Amniotic stem cell (primary cell): ENCODE results near the gene PHACTR3.

Experiments used
- DNase-seq: peaks from one replicate; lab custom pipeline; 2025; lab: John Stamatoyannopoulos, UW

The PHACTR3 gene

DNA sequence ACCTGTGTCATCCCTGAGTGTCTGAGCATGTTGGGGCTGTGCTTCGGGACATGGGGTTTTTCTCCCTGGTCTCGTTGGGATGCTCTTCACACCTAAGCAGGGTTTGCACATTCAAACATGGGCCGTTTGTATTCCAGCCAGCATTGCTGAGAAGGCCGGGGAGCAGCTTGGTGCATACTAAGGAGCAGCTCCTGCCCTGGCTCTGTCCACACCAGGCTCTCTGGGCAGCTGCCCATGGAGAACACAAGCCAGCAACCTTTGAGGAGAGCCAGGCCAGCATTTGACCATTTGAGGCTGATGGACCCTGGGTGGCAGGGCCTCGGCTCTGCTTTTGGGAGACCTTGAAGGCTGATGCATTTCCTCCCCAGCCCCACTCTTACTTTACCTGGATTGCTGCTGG, 92.1 kb downstream of the PHACTR3 start:
- no peak for DNase-seq

DNA sequence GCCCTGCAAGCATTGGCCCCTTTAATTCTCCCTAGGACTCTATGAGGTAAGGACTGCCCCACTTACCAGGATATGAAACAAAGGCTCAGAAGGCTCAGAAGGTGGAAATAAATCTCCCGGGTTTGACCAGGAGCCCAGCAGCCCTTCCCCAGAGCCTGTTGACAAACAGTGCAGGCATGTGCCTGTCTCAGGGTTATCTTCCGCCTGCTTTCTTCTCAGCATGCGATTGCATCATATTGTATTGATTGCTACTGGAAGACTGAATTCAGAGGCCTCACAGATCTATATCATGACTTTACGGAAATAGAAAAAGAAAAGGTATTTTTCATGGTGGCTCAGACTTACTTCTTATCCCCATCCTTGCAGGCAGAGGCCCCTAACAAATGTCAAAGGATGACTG, 92.7 kb downstream of the PHACTR3 start:
- DNase-seq: no peak

DNA sequence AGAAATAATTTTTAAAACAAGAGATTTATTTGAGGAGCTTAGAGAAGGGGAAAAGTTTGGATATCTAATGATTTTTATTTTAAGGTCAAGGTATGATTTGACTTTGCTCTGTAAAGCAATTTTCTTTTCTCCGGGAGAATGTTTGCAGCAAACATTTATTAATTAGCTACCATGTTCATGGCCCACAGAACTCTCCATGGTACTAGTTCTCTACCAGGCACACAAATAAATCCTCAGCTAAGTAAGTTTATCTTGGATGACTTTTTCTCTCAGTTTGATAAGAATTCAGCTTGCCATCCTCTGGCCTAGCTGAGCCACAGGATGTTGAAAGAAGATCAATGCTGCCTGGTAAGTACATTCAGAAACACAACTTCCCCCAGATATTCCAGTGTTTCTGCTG, 94.3 kb downstream of the PHACTR3 start:
- no peak for DNase-seq

DNA sequence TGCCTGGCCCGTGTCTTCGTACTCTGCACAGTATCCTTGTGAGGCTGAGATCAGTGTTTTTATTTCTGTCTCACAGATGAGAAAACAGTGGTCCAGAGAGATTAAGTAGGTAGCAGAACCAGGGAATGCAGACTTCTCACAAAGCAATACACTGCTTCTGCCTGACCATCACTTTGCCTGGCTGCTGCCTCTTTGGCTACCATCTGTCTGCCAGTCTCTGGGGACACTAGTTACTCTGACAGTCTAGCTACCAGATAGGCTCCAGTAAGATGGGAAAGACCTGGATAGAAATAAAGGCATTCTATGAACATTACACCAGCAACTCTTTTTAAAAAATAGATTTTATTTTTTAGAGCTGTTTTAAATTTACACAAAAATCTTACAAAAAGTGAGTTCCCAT, 96.9 kb downstream of the PHACTR3 start:
- no peak for DNase-seq

DNA sequence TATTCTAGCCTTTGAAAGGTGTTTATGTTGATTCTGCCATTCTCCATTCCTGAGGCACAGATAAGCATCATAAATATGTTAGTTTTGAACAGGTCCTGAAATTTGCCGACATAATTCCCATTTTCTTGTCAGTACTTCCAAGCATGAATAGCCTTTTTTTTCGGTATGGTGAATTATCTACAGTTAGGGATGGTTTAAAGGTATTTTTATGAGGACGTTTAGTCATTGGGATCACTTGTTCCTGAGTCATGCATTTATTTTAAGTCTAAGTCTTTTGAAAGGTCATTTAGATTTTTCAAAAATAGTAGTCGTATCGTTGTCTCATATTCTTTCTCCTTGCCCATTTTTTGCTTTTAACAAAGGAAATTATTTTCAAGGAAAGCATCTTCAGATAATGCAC, 98.7 kb downstream of the PHACTR3 start:
- DNase-seq: no peak

DNA sequence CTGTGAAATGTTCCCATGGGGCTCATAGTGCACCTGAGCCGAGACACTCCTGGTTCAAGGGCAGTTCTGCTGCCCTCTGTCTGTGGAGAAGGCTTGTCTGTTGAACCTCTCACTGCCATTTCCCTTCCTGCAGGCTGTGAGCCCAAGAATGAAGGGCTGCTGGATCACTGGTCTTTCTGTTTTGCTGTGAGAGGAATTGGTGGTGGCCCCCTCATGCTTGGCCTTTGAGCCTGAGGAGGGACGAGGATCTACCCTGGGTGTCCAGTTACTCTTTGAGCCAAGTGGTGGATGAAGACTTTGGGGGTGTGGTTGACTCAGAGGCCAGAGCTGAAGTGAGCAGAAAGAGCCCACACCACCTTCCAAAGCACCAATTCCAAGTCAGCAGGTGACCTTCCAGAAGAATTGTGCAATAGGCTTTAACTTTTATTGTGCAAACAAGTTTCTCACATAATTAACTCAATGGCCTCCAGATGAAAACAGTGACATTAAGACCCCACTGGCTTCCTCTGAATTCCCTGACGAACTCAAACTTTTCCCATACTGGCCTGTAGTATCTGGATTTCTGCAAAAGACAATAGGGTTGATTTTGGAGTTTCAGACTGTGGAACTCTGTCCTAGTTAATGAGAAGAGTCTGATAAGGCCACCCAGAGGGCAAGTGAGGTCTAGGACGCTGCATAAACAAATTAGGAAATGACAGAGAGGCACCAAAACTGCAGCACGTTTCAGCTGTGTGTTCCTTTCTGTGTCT, 101.5 kb downstream of the PHACTR3 start:
- no peak for DNase-seq

DNA sequence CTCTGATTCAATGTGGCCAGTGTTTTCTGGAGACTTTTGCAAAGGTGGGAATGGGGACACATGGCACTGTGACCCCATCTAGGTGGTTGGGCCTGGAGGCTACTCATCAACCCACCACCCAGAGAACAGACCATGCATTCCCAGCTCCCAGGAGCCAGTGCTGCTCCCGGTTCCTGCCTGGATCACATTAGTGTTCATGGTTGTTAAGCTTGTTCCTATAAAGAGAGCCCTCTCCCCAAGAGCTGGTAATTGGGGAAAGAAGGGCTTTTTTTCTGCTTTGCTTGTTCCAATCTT, 102.0 kb downstream of the PHACTR3 start:
- DNase-seq: no peak

DNA sequence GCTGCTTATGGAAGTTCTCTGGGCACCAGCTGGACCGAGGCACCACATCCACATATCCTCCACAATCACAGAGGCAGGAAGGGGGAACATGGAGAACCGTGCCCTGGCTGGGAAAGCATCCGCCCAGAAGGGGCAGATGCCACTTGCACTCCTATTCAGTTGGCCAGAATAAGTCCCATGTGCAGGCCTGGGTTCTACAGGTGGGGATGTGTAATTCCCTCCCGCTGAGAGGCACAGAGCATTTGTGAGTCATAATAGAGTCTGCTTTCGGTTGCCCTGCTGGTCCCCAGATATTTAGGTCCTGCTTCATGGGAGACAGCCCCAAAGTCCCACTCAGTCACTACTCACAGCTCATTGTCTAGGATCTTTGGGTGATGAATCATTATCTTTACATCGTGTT, 104.0 kb downstream of the PHACTR3 start:
- DNase-seq: no peak

DNA sequence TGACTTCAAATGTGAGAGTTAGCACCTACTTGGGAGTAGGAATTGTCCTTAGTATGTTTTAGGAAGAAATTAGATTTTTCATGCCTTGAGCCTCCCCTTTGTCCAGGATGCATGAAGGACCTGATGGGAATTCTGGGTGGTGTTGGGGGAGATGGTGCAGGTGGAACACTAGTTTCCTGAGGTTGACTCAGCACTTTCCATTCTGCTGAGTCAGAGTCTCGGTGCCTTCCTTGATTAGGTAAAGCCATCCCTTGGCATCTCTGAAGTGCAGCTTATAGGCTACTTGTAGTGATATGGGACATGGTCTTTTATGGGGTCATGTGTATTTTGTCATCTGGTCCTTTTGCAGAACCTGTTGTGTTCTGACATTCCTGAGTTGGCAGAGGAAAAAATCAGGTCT, 105.3 kb downstream of the PHACTR3 start:
- no peak for DNase-seq

DNA sequence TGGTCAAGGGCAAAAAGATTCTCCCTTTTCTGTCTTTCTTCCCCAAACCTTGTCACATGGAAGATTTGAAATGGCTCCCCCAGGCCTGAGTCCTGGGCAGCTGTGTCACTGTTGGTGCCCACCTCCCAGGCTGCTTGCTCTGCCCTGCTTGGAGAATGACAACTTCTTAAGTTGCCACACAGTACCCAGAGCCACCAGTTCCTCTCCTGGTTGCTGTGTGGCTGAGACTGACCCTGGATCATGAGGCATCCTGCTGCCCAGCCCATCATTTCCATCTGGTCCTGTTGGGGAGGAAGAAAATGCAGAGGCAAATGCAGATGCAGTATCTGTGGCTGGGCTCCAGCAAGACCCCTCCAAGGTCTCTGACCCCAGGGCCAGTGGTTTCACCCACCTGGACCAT, 113.7 kb downstream of the PHACTR3 start:
- DNase-seq: no peak

DNA sequence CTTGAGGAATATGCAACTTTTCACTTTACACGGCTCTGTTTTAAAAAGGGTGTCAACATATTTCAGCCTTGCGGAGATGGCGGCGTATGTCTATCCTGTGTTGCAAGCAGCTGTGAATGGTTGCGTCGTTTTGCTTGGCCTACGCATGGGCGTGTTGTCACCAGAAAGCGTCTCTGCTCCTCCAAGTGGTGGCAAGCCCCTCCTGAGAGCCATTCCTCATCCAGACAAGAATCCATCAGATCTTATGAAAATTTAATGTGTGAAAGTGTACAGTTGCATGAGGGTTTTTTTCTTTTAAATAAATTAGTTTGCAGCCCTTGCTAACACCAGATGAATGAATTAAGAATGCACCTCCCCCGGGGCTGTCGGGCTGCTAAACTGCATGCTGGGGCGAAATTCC, 114.4 kb downstream of the PHACTR3 start:
- DNase-seq: no peak

DNA sequence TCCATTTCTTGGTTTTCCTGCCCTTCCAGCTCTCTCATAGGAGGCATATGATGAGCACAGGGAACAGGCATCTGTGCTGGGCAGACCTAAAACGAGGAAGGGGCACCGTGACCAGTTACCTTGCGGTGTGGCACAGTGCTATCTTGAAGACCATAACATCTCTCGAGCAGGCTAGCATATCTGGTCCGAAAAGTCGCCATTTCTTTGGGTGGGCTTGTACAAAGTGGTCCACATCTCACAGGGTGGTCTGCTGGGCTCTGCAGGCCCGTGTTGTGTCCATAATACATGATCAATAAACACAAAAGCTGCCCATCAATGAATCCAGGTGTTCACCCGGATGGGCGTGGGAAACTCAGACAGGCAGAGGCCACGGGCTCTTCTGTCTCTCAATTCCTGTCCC, 115.7 kb downstream of the PHACTR3 start:
- DNase-seq: no peak

DNA sequence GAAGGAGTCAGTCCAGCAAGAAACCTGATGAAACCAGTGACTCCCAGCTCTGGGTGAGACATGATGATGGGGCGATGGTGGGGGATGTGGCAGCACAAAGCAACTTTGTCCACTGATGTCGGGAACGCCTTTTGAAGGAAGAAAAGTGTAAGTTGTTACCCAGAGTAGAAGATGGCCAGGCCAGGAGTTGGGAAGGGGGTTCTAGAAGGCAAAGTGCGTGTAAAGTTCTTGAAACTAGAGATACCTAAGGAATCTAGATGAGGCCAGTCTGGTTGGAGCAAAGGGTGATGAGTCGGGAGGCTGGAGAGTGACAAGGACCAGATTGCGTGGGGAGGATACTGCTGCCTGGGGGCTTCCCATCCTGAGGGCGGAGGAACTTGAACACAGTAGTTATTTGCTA, 117.0 kb downstream of the PHACTR3 start:
- no peak for DNase-seq

DNA sequence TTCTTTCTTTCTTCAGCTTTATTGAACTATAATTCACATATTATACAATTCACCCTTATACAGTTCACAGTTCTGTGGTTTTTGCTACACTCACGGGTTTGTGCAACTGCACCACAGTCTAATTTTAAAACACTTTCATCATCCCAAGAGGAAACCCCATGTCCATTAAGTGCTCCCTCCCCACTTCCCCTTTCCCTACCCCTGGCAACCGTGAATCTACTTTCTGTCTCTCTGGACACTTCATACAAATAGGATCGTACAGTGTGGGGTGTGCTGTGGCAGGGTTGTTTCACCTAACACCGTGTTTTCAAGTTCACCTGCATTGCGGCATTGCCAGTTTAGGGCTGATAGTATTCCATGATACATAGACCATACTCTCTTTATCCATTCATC, 118.8 kb downstream of the PHACTR3 start:
- DNase-seq: no peak

DNA sequence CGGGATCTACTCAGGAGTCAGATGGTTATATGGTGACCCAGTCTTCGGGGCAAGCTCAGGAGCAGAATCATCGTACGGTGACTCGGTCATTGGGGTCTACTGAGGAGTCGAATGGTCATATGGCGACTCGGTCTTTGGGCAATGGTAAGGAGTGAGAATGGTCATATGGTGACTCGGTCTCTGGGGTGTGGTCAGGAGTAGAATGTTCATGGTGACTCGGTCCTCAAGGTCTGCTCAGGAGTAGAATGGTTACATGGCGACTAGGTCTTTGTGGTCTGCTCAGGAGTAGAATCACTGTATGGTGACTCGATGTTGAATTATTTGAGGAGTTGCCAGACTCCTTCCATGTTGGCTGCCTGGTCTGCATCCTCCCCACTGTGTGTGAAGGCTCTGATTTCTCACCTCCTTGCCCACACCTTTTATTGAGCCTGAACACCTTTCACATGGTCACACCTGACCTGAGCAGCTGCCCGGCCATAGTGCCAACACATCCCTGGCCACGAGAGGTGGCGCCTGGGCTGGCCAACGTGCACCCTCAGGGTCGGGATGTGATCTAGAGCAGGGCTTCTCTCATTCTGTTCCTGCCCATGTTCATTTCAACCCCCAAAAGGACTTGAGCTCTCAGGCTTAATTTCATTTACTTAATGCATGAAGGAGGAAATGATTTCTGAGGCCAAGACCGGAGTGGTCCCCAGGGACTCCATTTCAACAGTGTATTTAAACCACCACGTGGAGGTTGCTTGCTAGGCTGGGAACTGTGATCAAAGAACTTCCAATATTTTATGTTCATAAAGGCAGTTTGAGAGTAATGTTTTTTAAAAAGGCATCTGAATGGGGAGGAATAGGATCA, 119.5 kb downstream of the PHACTR3 start:
- DNase-seq: no peak

DNA sequence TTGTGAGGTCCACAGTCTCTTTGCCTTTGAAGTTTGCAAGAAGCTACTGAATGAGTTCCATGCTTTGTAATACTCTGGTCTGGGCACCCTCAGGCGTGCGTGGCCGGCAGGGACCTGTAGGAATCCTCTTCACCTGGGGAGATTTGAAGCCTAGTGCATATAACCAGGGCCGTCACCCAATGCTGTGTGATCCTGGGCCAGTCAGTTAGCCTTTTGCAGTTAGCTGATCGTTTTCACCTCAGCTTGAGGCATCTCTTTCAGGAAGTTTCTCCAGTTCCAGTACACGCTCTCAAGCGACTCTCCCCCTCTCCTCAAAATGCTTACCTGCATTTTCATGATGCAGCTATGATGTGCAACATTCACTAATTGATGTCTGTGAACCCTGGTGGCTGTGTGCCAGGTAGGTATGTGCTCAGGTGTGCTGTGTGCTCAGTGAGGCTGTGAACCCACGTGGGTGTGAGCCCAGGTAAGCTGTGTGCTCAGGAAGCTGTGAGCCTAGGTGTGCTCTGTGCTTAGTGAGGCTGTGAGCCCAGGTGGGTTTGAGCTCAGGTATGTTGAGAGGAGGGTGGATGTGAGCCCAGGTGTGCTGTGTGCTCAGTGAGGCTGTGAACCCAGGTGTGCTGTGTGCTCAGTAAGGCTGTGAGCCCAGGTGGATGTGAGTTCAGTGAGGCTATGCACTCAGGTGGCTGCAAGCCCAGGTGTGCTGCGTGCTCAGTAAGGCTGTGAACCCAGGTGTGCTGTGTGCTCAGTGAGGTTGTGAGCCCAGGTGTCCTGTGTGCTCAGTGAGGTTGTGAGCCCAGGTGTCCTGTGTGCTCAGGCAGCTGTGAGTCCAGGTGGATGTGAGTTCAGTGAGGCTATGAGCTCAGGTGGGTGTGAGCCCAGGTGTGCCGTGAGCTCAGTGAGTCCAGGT, 120.4 kb downstream of the PHACTR3 start:
- no peak for DNase-seq

DNA sequence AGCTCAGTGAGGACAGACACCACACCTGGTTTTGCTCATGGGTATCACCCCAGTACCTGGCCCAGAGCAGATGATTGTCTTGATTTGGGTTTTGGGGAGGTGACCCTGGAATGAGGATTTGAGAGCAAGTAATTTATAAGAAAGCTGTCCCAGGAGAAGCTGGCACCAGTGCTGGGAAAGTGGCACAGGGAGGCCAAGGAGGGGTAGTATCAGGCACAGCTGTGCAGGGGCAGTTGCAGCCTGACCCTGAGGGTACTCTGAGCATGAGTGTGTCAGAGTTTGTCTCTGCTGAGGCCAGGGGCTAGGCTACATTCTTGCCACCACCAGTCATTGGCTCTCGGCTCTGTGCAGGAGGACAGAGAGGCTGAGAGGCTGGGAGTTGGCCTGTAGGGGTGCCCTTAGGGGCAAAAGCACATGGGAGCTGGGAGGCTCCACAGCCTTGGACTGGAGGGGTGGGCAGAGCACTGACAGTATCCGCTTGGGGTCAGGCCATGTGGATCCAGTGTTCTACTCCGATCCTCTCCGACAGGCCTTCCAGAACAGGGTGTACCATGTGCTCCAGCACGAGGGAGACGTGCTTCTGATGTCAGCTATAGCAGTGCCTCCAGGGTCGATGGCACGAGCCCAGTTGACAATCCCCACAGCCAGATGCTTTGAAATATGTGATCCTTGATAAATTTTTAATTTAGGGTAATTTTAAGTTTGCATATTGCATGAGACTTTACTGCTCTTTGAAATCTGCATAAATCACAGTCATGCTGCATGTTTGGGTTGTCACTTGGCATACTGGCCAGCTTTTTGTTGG, 121.3 kb downstream of the PHACTR3 start:
- DNase-seq: no peak

DNA sequence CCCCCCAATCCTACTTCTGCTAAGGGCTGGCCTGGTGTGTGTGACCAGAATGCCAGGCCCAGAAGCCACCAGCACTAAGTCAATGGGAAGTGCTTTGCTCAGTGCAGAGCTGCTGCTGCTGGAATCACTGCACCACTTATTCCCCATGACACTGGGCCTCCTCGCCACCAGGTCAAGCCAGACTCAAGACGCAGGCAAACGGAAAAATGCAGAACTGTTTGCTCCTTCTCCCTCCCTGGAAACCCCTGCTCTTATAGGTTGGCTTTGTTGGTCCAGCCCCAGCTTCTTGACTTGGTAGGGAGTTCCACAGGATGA, 121.9 kb downstream of the PHACTR3 start:
- no peak for DNase-seq

DNA sequence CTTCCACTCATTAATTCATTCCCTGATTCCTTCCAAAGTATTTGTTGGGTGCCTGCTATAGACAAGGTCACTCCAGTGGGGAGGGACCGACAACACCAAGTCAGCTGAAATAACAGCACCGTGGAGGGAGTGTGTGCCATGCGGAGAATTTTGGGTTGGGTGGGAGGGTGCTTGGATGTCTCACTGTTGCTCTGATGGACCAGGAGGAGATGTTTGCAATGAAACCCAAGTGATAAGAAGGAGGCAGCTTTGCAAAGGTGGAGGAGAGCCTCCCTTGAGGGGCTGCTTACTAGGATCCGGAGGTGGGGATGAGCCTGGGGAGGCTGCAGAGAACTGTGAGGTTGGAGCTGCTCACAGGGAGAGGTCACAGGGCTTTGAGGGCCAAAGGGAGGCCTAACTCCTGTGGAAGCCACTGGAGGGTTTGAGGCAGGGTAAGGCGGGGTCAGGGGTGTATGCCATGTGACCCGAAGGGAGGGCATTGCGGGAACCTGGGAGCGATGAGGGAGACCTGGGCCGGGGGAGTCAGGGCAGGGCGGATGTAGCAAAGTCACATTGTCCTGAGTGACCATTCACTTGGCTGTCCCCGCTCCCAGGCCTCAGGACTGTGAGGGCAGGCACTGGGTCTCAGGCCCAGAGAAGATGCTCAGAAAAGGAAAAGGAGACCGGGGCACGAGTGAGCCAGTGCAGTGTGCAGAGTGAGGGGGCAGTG, 124.5 kb downstream of the PHACTR3 start:
- no peak for DNase-seq

DNA sequence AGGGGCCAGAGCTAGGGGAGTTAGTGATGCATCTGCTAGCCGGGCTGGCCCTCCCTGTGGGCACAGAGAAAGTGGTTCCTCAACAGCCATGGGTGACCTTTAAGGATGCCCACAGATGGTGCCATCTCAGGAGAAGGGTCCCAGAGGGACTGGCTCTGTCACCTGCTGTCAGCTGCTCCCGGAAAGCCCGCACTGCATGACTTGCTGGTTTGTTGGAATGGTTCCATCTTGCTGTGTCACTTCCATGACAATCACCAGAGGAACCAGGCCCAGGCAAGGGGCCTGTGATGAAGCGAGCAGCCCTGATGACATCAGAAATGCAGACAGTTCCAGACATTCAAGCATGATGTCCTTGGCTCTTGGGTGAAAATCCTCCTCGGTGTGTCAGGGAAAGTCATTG, 125.2 kb downstream of the PHACTR3 start:
- DNase-seq: no peak

DNA sequence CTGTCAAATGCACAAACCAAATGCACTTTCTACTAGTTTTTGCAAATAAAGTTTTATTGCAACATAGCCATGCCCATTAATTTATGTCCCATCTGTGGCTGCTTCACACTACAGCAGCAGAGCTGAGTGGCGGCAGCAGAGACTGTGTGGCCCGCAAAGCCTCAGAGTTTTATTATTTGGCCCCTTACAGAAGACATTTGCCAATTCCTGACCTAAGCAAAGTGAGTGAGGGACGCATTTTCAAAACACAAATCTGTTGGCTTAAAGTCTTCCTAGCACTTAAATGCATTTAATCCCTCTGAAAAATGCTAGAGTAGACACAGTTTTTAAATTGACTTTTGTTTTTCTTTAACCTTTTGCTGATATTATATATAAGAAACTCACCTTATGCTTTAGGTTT, 126.4 kb downstream of the PHACTR3 start:
- no peak for DNase-seq
